LNCaP clone FGC (cell line): ENCODE data around the gene PLCG2.

Experiments used
- DNase-seq: peaks from one replicate; pipeline ENCODE4 v3.0.0-alpha.2; 2011; ENCODE audit warnings: low read depth
- H3K4me3 ChIP-seq: 2 replicates; pipeline ENCODE4 v1.5.1; 2011; ENCODE audit warnings: mild to moderate bottlenecking, low read depth, low read length, control low read depth
- TF ChIP-seq, protein P1 (sequence below): IDR thresholded peaks from 2 replicates; pipeline ENCODE4 v1.5.1; 2012; ENCODE audit warnings: mild to moderate bottlenecking; ENCODE audit not compliant: control insufficient read depth, insufficient read depth; ENCODE audit errors: extremely low read depth

PLCG2 gene

DNA sequence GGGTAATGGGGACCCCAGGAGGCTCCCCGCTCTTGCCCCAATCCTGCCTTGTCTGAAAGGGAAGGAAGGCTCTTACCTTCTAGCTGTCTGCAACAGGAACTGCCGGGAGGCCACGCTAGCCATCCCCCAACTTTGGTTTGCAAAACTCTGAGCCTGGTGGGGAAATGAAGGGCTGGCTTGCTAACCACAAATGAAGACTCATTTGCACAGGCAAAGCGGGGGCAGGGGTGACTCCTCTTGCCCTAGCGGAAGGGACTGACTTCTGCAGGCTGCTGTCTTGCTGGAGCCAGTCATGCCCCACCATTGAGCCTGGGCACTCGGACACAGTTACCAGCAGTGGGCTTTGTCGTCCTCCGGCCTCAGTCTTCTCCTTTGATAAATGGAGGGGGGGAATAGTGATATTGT is 52.6 kb downstream of the PLCG2 start:
- no peak for DNase-seq
- H3K4me3 ChIP-seq = no peak overlapping the region
- TF ChIP-seq, protein P1, sequence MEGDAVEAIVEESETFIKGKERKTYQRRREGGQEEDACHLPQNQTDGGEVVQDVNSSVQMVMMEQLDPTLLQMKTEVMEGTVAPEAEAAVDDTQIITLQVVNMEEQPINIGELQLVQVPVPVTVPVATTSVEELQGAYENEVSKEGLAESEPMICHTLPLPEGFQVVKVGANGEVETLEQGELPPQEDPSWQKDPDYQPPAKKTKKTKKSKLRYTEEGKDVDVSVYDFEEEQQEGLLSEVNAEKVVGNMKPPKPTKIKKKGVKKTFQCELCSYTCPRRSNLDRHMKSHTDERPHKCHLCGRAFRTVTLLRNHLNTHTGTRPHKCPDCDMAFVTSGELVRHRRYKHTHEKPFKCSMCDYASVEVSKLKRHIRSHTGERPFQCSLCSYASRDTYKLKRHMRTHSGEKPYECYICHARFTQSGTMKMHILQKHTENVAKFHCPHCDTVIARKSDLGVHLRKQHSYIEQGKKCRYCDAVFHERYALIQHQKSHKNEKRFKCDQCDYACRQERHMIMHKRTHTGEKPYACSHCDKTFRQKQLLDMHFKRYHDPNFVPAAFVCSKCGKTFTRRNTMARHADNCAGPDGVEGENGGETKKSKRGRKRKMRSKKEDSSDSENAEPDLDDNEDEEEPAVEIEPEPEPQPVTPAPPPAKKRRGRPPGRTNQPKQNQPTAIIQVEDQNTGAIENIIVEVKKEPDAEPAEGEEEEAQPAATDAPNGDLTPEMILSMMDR = no peak

DNA sequence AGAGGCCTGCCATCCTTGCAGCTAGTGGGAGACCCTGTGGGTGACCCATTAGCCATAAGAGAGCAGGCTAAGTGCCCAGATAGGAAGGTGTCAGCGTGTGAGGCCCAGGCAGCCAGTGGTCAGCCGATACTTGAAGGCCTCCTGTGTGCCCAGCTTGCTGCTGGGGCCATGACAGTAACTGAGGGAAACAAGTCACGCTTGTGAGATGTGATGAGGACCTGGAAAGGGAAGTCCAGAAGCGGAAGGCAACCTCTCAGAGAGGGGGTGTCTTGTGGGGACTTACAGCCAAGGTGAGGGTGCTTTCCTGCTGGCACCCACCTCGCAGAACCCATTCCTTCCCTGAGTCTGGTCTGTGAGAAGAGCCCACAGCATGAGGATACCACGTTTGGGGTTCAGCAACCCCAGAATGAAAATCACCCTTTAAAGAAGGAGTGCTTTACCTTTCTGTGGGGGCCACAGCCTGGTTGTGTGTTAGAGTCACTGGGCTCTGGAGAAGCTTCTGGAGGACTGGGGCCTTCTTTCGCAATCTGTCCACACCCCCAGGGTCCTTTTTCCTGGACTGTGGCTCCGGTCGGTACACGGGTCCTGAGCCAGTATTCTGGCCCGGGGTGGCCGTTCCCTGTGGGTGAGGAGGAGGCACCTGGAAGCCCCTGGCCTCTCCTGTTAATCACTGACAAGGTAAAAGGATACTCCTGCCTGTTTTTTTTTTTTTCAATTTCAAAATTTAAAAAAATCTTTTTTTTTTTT is 53.9 kb downstream of the PLCG2 start:
- no peak overlapping the region for H3K4me3 ChIP-seq
- TF ChIP-seq, protein P1 = no peak
- DNase-seq = no peak

- no peak for DNase-seq
- TF ChIP-seq, protein P1 = no peak
- no peak overlapping the region for H3K4me3 ChIP-seq
Observed at GRCh38 chr16:81833751-81834150, 54.7 kb downstream of the PLCG2 start.

- TF ChIP-seq, protein P1 = no peak
Observed at GRCh38 chr16:81834868-81835267, 55.8 kb downstream of the PLCG2 start.

DNA sequence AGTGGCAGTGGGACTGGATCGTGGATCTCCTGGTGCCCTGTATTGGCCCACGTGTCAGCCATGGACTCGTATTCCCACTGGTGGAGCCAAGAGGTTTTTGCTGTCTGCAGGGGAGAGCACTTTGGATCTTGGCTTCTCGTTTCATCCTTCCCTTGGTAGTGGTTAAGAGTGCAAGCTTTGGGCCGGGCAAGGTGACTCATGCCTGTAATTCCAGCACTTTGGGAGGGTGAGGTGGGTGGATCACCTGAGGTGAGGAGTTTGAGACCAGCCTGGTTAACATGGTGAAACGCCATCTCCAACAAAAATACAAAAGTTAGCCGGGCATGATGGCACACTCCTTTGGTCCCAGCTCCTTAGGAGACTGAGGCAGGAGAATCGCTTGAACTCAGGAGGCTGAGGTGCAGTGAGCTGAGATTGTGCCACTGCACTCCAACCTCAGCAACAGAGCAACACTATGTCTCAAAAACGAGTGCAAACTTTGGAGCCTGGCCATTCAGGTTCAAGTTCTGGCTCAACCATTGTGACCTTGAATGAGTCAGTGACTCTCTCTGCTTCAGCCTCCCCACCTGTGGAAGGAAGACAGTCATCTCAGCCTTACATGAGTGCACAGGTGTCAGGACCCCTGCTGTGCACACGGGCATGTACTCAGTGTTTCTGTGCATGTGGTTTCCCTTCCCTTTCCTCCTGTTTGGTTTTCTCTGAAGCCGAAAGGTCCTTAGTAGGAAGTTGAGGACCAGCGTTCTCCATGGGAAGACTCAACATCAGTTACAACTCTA is 57.4 kb downstream of the PLCG2 start:
- TF ChIP-seq, protein P1 = no peak
- no peak overlapping the region for H3K4me3 ChIP-seq

More at GRCh38 chr16:81834868-81835267, 55.8 kb downstream of the PLCG2 start:
- no peak for DNase-seq
- H3K4me3 ChIP-seq = no peak overlapping the region

GRCh38 chr16:81837312-81837751 is 58.2 kb downstream of the PLCG2 start:
- H3K4me3 ChIP-seq = no peak overlapping the region
- no peak for DNase-seq
- TF ChIP-seq, protein P1 = no peak

More for the DNA sequence above, 57.4 kb downstream of the PLCG2 start:
- DNase-seq = no peak
